IPS-15b (cell line): Measurements from ENCODE around the gene KRTAP5-10.
"Not testable (repeated sequence)": the region's sequence is repeated elsewhere in the genome, so short reads cannot be mapped to it uniquely, and the experiment has no call there.

ENCODE experiments used
- H3K27me3 ChIP-seq: one replicate; pipeline ENCODE4 v1.6.1; 2013; ENCODE audit warnings: low read length; ENCODE audit not compliant: control insufficient read depth, insufficient read depth
- H3K36me3 ChIP-seq: one replicate; pipeline ENCODE4 v1.6.1; 2013; ENCODE audit warnings: low read length; ENCODE audit not compliant: control insufficient read depth, insufficient read depth
- H3K4me1 ChIP-seq: one replicate; pipeline ENCODE4 v1.6.1; 2013; ENCODE audit warnings: mild to moderate bottlenecking, low read length; ENCODE audit not compliant: control insufficient read depth, insufficient read depth
- H3K4me3 ChIP-seq: one replicate; pipeline ENCODE4 v1.5.1; 2013; ENCODE audit warnings: low read depth, low read length
- H3K9ac ChIP-seq: one replicate; pipeline ENCODE4 v1.6.1; 2013; ENCODE audit warnings: low read depth, mild to moderate bottlenecking, low read length
- H3K9me3 ChIP-seq: one replicate; pipeline ENCODE4 v1.6.1; 2013; ENCODE audit warnings: mild to moderate bottlenecking, low read length; ENCODE audit not compliant: control insufficient read depth, insufficient read depth

Gene KRTAP5-10

DNA sequence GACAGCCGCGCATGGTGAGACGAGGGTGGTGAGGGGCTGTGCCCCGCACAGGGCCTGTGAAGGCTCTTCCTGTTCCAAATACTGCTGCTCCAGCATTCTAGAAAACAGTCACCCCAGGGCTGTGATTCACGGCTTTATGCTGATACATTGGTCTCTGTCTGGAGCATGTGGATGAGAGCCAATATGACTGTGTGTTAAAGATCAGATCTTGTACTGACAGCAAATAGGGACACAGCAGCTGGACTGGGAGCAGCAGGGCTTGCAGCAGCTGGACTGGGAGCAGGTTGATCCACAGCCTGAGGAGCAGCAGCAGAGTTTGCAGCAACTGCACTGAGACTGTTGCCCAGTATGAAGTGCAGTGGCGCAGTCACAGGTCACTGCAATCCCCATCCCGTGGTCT, 14.2 kb downstream of the KRTAP5-10 start:
- H3K27me3 ChIP-seq, H3K9me3 ChIP-seq, H3K4me3 ChIP-seq, H3K9ac ChIP-seq, H3K36me3 ChIP-seq, H3K4me1 ChIP-seq: not testable (repeated sequence)

- no peaks in the 10 kb centered on the region for H3K9me3 ChIP-seq
- H3K4me1 ChIP-seq: no peaks in the 10 kb centered on the region
- H3K4me3 ChIP-seq: no peak overlapping the region
- H3K9ac ChIP-seq: no peak overlapping the region
- no peaks in the 10 kb centered on the region for H3K27me3 ChIP-seq
- no peaks in the 10 kb centered on the region for H3K36me3 ChIP-seq
Measured at GRCh38 chr11:71580057-71581003, 15.0 kb downstream of the KRTAP5-10 start.

DNA sequence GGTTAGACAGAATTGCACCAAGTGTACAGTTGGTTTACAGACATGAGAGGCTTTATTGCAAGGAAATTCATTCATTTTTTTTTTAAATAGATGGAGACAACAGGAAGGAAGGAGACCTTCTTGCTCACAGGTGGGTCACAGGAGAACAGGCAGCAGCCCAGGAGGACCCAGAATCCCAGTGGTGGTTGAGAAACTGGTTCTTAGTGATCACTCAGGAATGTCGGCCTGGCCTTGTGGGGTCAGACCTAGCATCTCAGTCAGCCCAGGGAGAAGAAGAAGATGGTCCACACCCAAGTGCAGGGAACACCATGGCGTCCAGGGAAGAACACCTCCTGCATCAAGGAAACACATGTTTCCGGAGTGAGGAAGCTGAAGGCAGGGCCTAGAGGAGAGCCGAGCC, 16.5 kb downstream of the KRTAP5-10 start:
- no peaks in the 10 kb centered on the region for H3K36me3 ChIP-seq
- H3K9me3 ChIP-seq: no peaks in the 10 kb centered on the region
- no peaks in the 10 kb centered on the region for H3K27me3 ChIP-seq
- H3K4me1 ChIP-seq: no peaks in the 10 kb centered on the region
- H3K9ac ChIP-seq: no peak overlapping the region
- no peak overlapping the region for H3K4me3 ChIP-seq

DNA sequence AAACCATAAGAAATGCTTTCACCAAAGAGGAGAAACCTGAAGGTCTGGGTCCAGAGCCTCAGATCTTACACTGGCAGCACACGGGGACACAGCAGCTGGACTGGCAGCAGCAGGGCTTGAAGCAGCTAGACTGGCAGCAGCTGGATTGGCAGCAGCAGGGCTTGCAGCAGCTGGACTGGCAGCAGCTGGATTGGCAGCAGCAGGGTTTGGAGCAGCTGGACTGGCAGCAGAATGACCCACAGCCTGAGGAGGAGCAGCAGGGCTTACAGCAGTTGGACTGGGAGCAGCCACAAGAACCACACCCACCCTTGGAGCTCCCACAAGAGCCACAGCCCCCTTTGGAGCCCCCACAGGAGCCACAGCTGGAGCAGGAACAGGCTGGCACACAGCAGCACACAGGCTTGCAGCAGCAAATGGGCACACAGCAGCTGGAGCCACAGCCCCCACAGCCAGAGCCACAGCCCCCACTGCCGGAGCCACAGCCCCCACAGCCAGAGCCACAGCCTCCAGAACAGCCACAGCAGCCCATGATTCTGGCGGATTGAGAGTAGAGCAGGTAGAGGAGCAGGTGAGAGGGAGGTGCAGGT, 17.0 kb downstream of the KRTAP5-10 start, which contains the start of gene KRTAP5-11:
Gene KRTAP5-11 (minus strand): TSS at position 567 of the 587 bp plus-strand sequence. CDS start 38 bp downstream, at position 529.
- Histone ChIP-seq H3K9me3 (no peaks in the 10 kb centered on the region), H3K9ac (no peak within 1 kb of the TSS), H3K4me1 (no peaks in the 10 kb centered on the region), H3K27me3 (no peaks in the 10 kb centered on the region), H3K36me3 (no peaks in the 10 kb centered on the region), H3K4me3 (no peak within 1 kb of the TSS)

- H3K9me3 ChIP-seq, H3K27me3 ChIP-seq, H3K4me1 ChIP-seq, H3K36me3 ChIP-seq, H3K4me3 ChIP-seq, H3K9ac ChIP-seq: not testable (repeated sequence)
Measured at GRCh38 chr11:71582969-71583368, 17.6 kb downstream of the KRTAP5-10 start.

DNA sequence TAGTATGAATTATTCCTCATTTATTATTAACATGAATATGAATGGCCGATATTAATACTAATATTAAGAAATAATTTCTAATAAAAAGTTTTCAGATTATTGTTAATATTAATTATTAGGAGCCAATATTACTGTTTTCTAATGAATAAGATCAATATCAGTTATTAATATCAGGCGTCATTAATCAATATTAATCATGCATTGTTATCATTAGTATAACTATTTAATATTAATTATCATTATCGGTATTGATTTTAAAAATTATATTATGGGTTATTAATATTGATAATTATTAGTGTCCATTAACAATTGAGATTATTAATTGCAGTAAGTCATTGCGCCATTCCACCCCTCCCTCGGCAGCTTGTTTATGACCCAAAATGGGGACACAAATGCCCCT, 20.3 kb downstream of the KRTAP5-10 start:
- H3K36me3 ChIP-seq, H3K4me3 ChIP-seq, H3K9ac ChIP-seq, H3K27me3 ChIP-seq, H3K9me3 ChIP-seq, H3K4me1 ChIP-seq: not testable (repeated sequence)

DNA sequence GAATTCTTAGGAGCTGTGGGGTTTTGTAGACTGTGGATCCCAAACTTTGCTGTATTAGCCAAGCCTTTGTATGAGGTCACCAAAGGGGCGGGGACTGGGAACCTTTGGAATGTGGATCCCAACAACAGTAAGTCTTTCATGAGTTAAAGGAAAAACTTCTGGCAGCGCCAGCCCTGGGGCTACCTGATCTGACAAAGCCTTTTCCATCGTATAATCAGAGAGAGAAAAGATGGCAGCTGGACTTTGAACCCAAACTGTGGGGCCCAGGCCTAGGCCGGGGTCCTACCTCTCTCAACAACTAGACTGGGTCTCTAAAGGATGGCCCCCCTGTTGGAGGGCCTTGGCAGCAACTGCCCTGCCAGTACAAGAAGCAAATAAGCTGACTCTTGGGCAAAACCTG, 23.0 kb downstream of the KRTAP5-10 start:
- H3K4me3 ChIP-seq, H3K36me3 ChIP-seq, H3K9me3 ChIP-seq, H3K27me3 ChIP-seq, H3K9ac ChIP-seq, H3K4me1 ChIP-seq: not testable (repeated sequence)

- H3K4me3 ChIP-seq, H3K4me1 ChIP-seq, H3K9ac ChIP-seq, H3K36me3 ChIP-seq, H3K27me3 ChIP-seq, H3K9me3 ChIP-seq: not testable (repeated sequence)
Measured at GRCh38 chr11:71588822-71589545, 23.6 kb downstream of the KRTAP5-10 start.

GRCh38 chr11:71589546-71589920, 24.2 kb downstream of the KRTAP5-10 start:
- H3K4me3 ChIP-seq, H3K9me3 ChIP-seq, H3K4me1 ChIP-seq, H3K9ac ChIP-seq, H3K27me3 ChIP-seq, H3K36me3 ChIP-seq: not testable (repeated sequence)

DNA sequence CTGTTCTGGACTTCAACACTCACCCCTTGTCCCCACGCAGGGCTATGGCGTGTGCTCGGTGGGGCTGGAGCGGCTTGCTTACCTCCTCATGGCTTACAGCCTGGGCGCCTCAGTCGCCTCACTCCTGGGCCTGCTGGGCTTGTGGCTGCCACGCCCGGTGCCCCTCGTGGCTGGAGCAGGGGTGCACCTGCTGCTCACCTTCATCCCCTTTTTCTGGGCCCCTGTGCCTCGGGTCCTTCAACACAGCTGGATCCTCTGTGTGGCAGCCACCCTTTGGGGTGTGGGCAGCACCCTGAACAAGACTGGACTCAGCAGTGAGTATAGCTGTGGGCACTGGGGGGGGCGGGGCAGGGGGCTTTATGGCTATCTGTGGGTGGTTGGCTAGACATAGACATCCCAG, 37.9 kb downstream of the KRTAP5-10 start:
- H3K27me3 ChIP-seq: peaks cover 12% of the 10 kb centered on the region
- H3K4me1 ChIP-seq, H3K9ac ChIP-seq, H3K4me3 ChIP-seq, H3K36me3 ChIP-seq, H3K9me3 ChIP-seq: not testable (repeated sequence)

DNA sequence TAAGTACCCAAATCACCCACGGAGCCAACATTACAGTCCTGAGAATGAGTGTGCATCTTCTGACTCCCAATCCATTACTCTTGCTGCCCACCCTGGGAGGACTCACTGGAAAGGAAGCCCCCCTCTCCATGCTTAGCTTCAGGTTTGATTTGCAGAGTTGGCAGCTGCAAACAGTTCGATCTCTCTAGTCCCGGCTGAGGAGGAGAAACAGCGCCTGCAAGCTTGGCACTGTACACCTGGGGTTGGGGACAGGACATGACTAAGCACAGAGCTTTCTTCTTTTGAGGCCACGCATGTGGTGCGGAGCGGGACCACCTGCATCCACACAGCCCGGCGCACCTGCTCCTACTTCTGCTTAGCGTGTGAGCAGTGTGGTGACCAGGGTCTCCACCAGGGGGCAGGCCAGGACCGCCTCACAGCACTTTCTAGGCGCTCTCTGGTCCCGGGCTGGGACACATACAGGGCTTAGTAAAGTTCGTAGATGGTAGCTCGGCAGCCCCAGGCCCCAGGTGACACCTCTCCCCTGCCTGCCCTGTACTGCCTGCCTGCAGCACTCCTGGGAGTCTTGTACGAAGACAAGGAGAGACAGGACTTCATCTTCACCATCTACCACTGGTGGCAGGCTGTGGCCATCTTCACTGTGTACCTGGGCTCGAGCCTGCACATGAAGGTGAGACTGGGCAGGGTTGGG, 39.6 kb downstream of the KRTAP5-10 start:
- H3K9me3 ChIP-seq, H3K4me3 ChIP-seq, H3K36me3 ChIP-seq, H3K9ac ChIP-seq, H3K4me1 ChIP-seq: not testable (repeated sequence)
- peaks cover 16% of the 10 kb centered on the region for H3K27me3 ChIP-seq
